Activated T-helper 1 cell treated with Interleukin-2 at 50 U/mL for 16 hours (primary cell): ENCODE results near the gene DLG3.

Experiments
- DNase-seq: peaks from one replicate; pipeline ENCODE4 v3.0.0-alpha.2; 2020; ENCODE audit warnings: low read depth

DLG3 gene

DNA sequence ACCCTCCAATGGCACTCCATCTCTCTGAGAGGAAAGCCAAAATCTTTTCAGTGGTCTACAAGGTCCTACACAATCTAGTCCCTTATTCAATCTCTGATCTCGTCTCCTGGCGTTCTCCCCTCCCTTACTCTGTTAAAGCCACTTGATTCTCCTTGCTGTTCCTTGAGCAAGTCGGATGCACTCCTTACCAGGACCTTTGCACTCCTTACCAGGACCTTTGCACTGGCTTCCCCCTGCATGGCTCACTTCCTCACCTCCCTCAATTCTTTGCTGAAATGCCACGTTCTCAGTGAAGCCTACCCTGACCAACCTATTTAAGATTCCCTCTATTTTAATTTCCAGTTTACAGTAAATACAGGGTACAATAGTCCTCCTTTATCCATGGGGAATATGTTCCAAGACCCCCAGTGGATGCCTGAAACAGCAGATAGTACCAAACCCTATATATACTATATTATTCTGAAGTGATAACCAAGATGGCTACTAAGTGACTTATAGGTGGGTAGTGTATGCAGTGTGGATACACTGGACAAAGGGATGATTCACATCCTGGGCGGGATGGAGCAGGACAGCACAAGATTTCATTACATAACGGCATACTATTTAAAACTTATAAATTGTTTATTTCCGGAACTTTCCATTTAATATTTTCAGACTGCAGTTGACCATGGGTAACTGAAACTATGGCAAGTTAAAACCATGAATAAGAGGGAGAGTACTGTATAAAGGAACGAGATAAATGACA is 6.5 kb upstream of the DLG3 start:
- DNase-seq: no peak

DNA sequence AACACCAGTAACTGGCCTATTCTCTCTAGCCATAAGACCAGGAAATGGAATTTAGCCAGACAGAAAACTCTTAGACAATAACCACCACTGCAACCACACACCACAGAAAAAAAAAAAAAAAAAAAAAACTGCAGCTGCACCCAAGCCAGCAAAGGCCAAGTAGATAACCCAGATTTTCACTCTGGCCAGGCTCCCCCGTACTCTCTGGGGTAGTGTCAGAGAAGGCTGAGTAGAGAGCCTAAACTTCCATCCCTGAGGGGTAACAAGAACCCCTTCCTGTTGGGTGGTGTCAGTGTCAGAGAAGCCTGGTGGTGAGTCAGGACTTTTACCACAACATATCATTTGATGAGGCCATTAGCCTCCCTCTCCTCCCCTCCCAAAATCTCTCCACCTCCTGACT is 5.6 kb upstream of the DLG3 start:
- no peak for DNase-seq

DNA sequence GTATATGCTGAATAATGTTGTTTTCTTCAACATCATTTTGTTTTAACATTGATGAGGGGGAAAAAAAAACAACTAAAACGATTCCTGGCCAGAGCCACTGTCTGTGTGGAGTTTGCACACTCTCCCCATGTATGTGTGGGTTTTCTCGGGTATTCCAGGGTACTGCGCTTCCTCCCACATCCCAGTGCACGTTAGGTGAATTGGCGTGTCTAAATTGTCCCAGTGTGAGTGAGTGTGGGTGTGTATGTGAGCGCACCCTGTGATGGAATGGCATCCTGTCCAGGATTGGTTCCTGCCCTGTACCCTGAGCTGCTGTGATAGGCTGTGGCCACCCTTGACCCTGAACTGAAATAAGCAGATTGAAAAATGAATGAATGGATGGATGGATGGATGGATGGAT is 2.4 kb upstream of the DLG3 start:
- DNase-seq: no peak

DNA sequence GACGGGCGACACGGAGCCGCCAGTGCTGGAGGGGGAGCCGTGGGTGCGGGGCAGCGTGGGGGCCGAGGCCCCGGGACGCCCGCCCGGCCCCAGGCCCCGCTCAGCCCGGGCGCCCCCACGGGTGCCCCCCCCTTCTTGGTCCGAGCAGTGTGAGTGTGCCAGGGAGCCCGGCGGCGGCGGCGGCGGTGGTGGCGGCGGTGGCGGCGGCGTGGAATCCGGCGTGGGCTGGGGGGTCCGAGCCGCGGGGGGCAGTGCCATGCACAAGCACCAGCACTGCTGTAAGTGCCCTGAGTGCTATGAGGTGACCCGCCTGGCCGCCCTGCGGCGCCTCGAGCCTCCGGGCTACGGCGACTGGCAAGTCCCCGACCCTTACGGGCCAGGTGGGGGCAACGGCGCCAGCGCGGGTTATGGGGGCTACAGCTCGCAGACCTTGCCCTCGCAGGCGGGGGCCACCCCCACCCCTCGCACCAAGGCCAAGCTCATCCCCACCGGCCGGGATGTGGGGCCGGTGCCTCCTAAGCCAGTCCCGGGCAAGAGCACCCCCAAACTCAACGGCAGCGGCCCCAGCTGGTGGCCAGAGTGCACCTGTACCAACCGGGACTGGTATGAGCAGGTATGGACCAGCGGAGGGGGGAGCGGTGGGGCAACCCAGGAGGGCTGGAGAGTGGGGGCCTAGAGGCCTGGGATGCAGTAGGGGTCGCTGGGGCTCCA is 466 bp downstream of the DLG3 start:
- no peak for DNase-seq

DNA sequence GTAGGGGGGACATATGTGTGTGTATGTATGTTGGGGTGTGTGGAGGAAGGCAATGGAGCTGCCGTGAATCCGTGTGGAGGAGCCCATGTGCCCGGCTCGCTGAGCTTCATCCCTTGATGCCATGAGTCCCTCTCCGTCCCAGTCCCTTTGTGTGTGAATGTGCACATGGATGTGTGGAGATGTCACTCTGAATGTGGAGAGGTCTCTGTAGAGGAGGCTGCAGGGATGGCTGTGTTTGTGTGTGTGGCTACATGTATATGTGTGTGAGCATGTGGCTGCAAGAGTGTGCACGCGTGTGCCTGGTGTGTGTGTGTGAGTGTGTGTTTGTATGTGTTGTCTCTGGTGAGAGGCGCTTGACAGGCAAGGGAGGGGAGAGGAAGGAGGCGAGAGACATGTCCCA is 1.3 kb downstream of the DLG3 start:
- DNase-seq: no peak

DNA sequence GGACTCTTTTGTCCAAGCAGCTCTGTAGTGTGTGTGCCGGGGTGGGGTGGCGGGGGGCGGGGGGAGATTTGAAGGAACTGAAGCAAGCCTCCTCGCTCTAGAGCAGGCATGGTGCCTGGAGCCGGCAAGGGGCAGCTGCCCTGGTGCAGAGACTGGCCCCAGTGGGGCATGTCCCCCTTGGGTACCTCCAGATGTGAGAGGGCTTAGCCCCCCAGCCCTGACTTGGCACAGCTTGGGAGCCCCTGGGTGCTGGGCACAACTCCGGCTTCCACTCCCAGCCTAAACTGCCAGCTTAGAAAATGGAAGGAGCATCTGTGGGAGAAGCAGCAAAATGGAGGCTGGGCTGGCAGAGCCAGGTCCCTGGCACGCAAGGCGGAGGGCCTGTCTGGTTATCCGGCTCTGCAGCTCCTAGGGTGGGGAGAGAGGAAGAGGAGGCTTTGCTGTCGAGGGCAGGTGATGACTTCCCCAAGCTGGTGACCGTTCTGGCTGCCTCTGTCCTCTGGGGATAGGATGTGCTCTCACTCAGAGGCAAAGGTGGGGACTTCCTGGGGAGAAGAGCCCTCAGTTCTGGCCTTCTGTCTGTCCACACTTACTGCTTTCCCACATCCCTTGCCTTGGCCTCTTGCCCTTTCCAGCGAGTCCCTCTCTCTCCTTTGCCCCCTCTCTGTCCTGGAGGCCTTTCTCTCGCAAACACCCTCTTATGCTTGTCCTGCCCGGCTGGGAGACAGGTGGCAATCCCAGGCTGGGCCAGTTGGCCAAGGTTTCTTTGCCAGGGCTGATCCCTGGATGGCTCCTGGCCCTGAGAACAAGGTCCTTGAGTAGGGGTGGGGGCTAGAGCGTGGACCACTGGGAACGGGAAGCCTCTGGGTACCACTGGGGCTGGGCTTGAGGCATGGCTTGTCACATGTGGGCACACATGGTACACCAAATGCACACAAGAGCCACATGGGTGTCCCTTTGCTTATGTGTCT is 2.0 kb downstream of the DLG3 start:
- DNase-seq: no peak

DNA sequence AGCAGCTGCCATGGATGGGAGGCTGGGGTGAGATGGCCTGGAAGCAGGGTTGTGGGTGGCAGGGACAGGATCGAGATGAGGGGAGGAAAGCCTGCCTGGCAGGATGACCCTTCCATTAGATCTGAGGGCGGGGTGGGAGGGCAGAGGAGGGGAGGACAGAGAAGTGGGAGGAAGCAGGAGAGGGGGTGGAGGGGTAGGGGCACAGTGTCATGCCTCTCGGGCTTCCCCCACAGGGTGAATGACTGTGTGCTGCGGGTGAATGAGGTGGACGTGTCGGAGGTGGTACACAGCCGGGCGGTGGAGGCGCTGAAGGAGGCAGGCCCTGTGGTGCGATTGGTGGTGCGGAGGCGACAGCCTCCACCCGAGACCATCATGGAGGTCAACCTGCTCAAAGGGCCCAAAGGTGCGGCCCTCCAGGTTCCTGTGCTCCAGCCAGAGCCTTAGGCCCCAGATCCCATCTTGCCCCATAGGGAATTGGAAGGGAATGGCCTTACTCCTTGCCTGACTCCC is 4.9 kb downstream of the DLG3 start:
- DNase-seq: no peak

DNA sequence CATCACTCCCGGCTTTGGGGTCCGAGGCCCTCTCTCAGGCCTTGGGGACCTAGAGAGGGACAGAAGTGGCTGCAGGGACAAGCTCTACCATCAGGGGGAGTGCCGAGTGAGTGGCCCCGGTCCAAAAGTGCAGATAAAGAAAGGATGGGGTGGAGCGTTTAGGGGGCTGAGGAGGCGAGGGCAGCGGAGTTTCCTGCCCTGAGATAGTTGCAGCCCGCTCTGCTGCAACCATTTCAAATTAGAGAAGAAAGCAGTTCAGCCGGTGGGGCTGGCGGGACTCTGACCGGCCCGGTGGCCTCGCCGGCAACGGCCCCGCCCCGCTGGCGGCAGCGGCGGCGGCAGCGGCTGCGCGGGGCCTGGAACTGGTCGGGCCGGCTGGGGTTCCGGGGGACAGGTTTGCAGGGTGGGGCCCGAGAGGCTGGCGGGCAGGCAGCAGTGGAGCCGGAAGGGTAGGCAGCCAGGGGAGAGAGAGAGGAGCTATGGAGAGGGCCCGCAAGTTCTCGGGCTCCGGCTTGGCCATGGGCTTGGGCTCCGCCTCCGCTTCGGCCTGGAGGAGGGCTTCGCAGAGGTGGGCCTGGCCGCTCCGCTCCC is 7.6 kb downstream of the DLG3 start:
- peak; percentile 29 for DNase-seq

DNA sequence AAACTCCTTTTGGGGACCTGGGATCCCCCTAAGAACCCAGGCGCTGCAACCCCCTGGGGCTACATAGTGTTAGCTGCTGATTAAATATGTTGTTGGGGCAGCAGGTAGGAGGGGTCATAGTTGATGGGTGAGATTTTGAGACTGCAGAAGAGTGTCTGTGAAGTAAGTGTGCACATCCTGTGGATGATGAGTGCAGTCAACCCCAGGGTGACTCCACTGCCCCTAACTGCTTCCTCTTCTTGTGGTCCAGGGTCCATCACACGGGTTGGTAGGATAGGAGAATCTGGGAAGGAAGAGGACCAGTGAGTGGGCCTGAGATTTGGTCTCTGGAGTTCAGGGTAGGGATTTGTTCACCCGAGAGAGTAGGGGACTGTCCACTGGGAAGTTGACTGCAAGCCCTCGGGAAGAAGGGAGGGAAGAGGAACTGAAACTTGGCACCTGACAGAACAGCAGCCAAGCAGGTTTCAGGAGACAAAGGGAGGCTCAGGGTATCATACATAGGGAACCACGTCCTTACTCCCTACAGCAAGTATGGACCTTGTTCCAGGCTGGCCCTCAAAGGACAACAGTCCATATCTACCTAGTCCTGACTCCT is 8.5 kb downstream of the DLG3 start:
- no peak for DNase-seq

DNA sequence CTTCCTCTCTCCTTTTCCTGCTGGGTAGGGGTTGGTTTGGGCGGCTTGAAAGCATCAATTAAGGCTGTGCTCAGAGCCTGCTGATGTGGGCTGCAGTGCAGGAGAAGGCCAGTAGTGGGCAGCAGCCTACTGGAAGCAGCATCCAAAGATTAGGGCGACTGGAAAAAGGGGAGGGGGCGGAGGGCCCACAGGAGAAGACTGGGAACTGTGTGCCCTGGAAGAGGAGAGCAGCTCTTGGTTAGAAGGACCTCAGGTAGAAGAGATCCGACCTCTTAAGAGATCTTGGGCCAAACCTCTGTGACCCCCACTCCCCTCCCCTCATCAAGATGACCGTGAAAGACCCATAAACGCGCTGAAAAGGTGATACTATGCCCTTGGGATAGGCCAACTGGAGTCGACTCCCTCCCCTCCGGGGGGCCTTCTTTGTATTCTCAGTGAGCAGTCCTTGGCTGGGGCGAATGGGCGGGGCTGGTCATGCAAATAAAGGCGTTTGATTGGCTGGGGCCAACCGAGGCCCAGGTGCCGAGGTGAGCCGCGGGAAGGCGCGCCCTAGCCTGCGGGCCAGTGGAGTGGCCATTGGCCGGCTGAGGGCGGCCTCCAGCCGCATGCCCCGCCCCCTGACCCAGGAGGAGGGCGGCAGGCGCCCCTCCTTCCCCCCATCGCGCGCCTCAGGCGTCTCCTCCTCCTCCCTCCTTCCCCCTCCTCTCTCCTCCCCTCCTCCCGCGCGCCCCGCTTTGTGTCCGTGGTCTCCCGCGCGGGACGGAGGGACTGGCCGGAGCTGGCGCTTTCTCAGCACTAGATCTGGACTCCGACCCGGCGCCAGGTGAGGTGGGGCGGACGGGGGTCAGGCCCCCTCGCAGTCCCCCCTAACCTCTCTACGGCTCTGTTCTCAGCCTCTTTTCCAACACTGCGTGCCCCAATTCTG is 10.1 kb downstream of the DLG3 start:
- peak; percentile 46 for DNase-seq

DNA sequence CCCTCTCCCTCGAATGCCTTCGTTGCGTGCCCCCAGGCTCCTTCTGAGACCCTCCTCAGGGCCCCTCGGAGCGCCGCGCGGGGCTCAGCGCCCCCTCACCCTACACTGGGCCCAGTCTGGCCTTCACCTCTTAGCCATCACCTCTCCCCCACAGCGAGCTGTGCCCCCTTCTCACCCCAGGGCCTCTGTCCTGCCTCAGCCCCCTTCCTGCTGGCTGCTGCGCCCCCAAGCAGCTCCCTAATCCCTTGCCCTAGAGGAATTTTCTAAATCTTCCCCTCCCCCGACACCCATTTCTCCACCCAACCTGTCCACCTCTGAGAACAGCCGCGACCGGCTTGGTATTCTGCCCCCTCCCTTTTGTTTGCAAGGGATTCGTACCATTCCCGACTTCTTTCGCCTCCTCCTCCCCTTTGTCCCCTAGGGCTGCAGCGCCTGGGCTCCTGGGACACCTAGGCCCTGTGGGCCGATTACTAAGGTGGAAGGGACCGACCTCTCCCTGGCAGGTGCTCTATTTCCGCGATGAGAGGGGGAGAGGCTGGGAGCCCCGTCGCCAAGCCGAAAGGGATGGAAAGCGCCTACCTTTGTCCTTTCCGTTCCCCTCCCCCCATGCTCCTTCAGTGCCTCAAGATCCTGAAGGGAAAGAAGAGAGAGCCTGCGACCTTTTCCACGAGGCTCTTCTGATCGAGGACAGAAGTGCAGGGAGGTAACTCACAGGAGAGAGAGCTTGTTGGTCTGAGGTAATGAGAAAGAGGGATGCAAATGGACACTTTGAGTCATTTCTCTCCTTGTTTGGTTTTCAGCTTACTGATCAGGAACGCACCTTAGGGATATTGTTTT is 10.9 kb downstream of the DLG3 start:
- DNase-seq: no peak

DNA sequence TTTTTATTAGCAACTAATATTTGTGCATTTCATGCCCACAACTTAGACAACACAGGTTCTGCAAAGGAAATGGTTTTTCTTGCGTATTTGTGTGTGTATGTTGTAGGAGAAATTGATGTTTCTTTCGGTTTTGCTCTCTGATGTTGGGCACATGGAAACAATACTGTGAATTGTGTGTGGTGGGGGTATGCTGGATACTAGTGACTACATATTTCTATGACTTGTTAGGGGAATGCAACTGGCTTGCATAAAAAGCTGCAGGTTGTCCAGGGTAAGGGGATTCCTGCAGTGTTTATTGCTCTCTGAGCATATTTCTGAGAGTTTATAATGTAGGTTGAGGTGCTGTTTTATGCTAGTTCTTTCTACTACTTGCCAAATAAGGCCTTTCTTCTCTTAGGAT is 11.6 kb downstream of the DLG3 start:
- DNase-seq: no peak

DNA sequence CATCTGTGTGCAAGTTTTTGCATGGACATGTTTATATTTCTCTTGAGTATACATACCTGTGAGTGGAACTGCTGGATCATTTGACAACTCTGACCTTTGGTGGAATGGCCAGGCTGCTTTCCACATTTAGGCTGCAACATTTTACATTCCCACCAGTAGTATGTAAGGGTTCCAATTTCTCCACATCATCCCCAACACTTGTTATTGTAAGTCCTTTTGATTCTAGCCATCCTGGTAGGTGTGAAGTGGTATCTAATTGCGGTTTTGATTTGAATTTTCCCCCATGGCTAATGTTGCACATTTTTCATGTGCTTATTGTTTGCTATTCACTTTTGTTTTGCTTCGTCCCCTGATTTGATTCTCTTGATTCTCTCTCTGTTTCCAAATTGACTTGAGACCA is 16.4 kb downstream of the DLG3 start:
- DNase-seq: no peak

DNA sequence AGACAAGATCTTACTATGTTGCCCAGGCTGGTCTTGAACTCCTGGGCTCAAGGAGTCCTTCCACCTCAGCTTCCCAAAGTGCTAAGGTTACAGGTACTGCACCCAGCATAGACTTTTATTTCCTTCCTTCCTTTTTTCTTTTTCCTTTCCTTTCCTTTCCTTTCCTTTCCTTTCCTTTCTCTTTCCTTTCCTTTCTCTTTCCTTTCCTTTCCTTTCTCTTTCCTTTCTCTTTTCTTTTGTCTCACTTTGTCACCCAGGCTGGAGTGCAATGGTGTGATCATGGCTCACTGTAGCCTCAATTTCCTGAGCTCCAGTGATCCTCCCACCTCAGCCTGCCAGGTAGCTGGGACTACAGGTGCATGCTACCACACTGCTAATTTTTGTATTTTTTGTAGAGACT is 19.4 kb downstream of the DLG3 start:
- no peak for DNase-seq

DNA sequence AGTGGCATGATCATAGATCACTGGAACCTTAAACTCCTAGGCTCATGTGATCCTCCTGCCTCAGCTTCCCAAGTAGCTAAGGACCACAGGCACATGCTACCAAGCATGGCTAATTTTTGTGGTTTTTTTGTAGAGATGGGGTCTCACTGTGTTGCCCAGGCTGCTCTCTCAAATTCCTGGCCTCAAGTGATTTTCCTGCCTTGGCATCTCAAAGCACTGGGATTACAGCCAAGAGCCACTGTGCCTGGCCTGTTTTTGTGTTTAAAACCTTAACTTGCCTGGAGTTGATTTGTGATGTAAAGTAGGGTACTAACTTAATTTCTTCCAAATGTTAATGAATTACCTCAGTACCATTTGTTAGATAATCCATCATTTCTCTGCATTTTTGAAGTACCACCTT is 22.3 kb downstream of the DLG3 start:
- DNase-seq: no peak

DNA sequence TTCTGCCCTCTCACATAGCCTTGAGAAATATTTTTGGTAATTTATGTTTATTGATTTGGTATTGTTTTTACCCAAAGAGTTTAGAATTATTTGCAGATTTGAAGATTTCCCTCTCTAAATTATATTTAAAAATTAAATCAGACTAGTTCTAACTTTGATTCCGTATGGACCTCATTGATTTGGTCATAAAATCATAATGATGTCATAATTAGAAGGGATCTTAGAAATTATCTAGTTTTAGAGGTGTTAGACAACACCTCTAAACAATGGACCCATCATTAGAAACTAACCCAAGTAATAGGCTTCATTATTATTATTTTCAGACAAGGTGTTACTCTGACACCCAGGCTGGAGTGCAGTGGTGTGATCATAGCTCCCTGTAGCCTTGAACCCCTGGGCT is 24.1 kb downstream of the DLG3 start:
- no peak for DNase-seq

DNA sequence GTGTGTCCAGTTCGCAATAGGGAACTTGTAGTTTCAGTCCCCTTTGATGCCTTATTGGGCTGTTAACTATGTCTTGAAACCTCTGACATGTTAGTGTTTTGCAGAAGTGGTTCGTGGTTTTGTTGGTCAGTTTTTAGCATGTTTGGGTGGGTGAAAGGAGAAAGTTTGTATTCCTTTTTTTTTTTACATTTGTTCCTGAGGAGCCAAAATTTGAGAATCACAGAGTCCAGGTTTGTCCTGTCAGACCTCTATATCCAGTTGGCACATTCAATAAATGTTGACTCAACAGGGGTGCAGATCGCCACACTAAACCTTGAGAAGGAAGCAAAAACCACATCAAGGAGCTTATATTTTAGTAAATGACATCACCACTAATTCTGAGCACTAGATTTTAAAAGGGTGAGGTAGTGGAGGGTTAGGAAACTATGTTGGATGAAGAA is 26.2 kb downstream of the DLG3 start:
- no peak for DNase-seq

DNA sequence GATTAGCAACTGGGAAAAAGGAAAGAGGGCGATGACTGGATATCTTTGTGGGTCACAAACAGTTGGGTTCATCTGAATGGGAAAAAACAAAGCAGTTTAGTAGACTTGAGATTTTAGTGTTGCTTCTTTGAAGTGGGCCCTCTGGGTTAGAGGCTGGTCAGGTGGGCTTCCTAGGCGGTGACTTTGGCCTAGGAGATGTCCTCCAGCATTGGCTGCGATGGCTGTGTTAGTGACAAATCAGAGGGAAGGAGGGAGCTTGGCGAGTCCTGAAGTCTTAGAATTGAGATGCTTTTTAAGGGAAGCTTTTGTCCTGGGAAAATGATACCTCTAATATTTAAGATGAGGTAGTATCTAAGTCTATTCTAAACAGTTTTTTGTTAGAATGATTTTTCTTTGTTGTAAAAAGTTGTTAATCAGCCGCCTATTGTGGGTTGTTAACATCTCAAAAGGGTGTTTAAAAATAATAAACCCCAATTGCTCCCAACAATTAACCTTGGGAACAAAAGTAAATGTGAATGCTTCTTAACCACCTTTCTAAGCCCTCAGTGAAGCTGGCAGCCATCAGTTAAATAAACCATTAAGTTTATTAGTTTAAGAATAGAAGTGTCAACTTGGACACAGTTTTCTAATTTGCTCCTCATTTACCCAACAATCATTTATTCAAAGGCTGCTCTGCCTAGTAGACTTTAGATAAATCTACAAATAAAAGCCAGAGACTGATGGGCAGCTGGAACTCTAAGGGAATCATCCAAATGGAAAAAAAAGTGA is 31.7 kb downstream of the DLG3 start:
- DNase-seq: no peak
